ENCODE measurements around the gene TSPEAR.

DNA sequence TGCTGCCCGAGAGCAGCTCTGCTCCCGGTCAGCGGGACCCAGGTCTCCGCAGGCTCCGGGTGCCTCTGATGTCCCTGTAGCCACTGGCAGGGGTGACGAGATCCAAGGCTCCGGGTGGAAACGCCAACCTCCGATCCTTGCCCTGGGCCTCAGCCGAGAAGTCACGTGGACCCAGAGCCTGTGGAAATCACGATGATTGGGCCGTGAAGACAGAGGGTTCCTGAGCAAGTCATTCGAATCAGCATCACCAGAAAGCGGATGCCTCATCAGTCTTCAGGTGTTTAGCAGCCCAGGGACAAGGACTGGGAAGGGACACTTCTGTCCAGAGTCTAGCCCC lies 243.5 kb downstream of the TSPEAR start:
- TF ChIP-seq, protein P1, sequence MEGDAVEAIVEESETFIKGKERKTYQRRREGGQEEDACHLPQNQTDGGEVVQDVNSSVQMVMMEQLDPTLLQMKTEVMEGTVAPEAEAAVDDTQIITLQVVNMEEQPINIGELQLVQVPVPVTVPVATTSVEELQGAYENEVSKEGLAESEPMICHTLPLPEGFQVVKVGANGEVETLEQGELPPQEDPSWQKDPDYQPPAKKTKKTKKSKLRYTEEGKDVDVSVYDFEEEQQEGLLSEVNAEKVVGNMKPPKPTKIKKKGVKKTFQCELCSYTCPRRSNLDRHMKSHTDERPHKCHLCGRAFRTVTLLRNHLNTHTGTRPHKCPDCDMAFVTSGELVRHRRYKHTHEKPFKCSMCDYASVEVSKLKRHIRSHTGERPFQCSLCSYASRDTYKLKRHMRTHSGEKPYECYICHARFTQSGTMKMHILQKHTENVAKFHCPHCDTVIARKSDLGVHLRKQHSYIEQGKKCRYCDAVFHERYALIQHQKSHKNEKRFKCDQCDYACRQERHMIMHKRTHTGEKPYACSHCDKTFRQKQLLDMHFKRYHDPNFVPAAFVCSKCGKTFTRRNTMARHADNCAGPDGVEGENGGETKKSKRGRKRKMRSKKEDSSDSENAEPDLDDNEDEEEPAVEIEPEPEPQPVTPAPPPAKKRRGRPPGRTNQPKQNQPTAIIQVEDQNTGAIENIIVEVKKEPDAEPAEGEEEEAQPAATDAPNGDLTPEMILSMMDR (IDR thresholded peaks at IDR 0.05) = no peak
- TF ChIP-seq POLR2A (IDR thresholded peaks at IDR 0.05) (no peak), POLR2AphosphoS5 (IDR thresholded peaks at IDR 0.05) (no peak)

Data from prostate gland (tissue), 2 donors.